Esophagus muscularis mucosa (tissue), 4 donors: ENCODE measurements around the gene TRPM3. TPM values are rescaled to one million over a fixed set of nuclear protein-coding genes. Genes with fewer than 3 reads are reported as not detected.

Experiments used
- DNase-seq: peaks from one replicate; pipeline ENCODE4 v3.0.0-alpha.2; 2017; ENCODE audit errors: extremely low spot score
- H3K27ac ChIP-seq, 4 donors: fragments of 200-600 bp; sonication (generic); replicated peaks in 1 of 4; 1 replicate in 3 of 4; 2 replicates in 1 of 4; pipeline ENCODE4 v1.5.1; 2016 to 2019; ENCODE audit warnings: mild to moderate bottlenecking in 1 of 4
- H3K27me3 ChIP-seq, 4 donors: fragments of 200-600 bp; sonication (generic); one replicate each; pipeline versions ENCODE4 v1.5.1 to v1.6.0; 2016 to 2019
- H3K36me3 ChIP-seq, 4 donors: fragments of 200-600 bp; sonication (generic); one replicate each; pipeline ENCODE4 v1.5.1; 2016 to 2019
- H3K4me1 ChIP-seq, 4 donors: fragments of 200-600 bp; sonication (generic); one replicate each; pipeline ENCODE4 v1.5.1; 2016 to 2019
- H3K4me3 ChIP-seq, 4 donors: fragments of 200-600 bp; sonication (generic); 1 replicate in 2 of 4; 2 replicates in 2 of 4; pipeline ENCODE4 v1.5.1; 2016 to 2019; ENCODE audit warnings: mild to moderate bottlenecking in 4 of 4, moderate library complexity in 1 of 4
- H3K9me3 ChIP-seq, 4 donors: fragments of 200-600 bp; sonication (generic); 1 replicate in 3 of 4; 2 replicates in 1 of 4; pipeline ENCODE4 v1.5.1; 2016 to 2019
- CTCF ChIP-seq, 3 experiments: fragments of 200-600 bp in 2 of 3; fragments of 450-650 bp in 1 of 3; sonication (generic) in 2 of 3; IDR thresholded peaks; one replicate each; pipeline ENCODE4 v1.5.1; 2017 to 2019; ENCODE audit warnings: antibody characterized with exemption in 3 of 3, mild to moderate bottlenecking in 2 of 3, moderate library complexity in 1 of 3
- EP300 ChIP-seq: sonication (generic); formaldehyde crosslinking; IDR thresholded peaks from one replicate; pipeline ENCODE4 v1.6.1; 2017; ENCODE audit warnings: antibody characterized with exemption
- POLR2A ChIP-seq: fragments of 450-650 bp; IDR thresholded peaks from one replicate; pipeline ENCODE4 v1.6.1; 2017; ENCODE audit warnings: antibody characterized with exemption, moderate library complexity, mild to moderate bottlenecking, low read depth
- POLR2AphosphoS5 ChIP-seq, 2 donors: sonication (generic); formaldehyde crosslinking; IDR thresholded peaks; one replicate each; pipeline ENCODE4 v1.6.1; 2017; ENCODE audit warnings: antibody characterized with exemption in 2 of 2
- WGBS: methylation state at CpG from one replicate; pipeline ENCODE4 v1.1.5; 2018; 5-methylcytosine and 5-hydroxymethylcytosine counted together
- intact Hi-C: fragments of 100-400 bp; cut with DNase I; formaldehyde crosslinking; loops from one replicate; pipeline ENCODE4 v1.15.1; 2023
- total RNA-seq, 4 donors: library from RNA; depleted of rRNA; stranded (reverse); fragments of >200 nt; gene quantifications; one replicate each; pipeline versions ENCODE4 v1.1.0 to v1.2.1, GENCODE V29; 2016

Gene TRPM3
- total RNA-seq, 4 donors from 2014 or later: 0.13 to 0.17 TPM; not detected in 2

- no peak overlapping the region for H3K4me3 ChIP-seq
- H3K27ac ChIP-seq: no peak overlapping the region
- H3K9me3 ChIP-seq: no peaks in the 10 kb centered on the region
- H3K4me1 ChIP-seq: peaks cover 28 to 33% (median 32%) of the 10 kb centered on the region in 4 donors
- H3K27me3 ChIP-seq: no peaks in the 10 kb centered on the region
- intact Hi-C loops: no loop called here
- TF ChIP-seq EP300: no peak
- TF ChIP-seq CTCF (IDR thresholded peaks at IDR 0.05): no peak
- no peak for TF ChIP-seq POLR2A
- TF ChIP-seq POLR2AphosphoS5 (IDR thresholded peaks at IDR 0.05): no peak
- no peak for DNase-seq
- no peaks in the 10 kb centered on the region for H3K36me3 ChIP-seq
- 85% methylated on average over 9 of the region's 9 CpGs for WGBS
Observed at GRCh38 chr9:70617033-70617828, 504.2 kb downstream of the TRPM3 start.

DNA sequence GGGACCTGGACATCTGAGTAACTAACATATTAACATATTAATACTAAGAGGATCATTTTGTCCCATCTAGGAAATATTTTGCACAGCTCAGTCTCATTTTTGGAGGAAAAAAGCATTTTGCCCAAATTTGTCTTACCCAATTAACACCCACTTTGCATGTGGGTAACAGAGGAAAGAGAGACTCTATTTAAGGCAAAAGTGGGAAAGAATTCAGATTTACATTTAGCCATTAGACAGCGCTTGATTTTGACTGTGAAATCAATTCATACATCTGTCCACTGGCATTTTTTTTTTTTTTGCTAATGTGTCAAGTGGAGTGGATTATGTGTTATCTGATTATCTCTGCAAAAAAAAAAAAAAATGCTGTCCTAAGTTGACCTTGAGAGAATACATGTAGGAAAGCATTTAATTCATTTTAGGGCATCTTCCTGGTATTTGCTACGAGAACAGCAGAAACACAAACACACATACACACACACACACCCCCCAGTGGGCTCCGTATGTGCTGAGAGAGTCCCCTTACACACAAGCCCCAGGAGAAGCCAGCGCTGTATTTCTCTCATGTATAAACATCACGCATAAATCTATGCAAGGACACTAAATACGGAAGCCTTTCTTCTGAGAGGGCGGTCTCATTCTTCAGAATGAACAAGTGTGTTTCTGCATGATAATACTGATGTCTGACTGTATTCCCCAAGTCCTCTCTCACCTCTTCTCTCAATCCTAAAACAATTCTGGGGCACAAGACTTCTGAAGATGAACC lies 505.0 kb downstream of the TRPM3 start:
- no peak overlapping the region for H3K27ac ChIP-seq
- no peak for TF ChIP-seq POLR2AphosphoS5 (IDR thresholded peaks at IDR 0.05)
- no peak for TF ChIP-seq POLR2A
- no peak for TF ChIP-seq CTCF (IDR thresholded peaks at IDR 0.05)
- TF ChIP-seq EP300: no peak
- WGBS: 84% methylated on average over 7 of the region's 7 CpGs

DNA sequence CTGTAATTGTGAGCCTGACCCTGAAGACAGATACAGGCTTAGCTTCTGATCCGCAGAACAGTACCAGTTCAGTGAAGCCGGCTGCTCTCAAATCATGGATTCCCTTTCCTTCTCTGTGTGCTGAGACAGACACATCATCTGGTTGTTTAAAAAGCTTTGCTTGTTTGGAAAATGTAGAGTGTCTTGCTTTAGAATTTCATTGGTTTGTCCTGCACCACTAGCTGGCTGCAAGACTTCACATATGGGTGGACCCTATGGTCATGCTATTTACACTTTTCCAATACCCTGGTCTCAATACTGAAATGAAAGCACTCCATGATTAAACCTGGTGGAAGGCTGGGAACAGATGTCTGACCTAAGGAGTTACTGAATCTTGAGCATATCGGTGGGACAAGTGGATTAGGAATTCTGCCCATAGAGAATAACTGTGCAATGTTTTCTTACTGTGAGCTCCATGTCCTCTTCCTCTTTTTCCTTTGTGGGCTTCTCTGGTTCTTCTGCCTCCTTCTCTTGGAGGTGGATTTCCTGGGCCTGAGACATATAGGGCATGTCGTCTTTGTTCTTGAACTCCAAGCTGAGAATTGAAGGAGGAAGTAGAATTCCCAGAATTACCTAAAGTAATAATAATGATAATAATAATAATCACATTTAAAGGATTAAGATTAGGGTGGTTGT lies 505.8 kb downstream of the TRPM3 start:
- DNase-seq: peak; percentile 37
- H3K4me3 ChIP-seq: no peak overlapping the region
- intact Hi-C loops: no loop called here
- no peaks in the 10 kb centered on the region for H3K36me3 ChIP-seq
- H3K9me3 ChIP-seq: no peaks in the 10 kb centered on the region
- WGBS: 74% methylated on average over 4 of the region's 4 CpGs
- no peaks in the 10 kb centered on the region for H3K27me3 ChIP-seq
- peaks cover 28 to 33% (median 32%) of the 10 kb centered on the region in 4 donors for H3K4me1 ChIP-seq
- TF ChIP-seq EP300 (no peak), CTCF (IDR thresholded peaks at IDR 0.05) (no peak), POLR2A (no peak), POLR2AphosphoS5 (IDR thresholded peaks at IDR 0.05) (no peak)
- peak overlapping the region in 2 of 4 donors; percentile 11 to 20 for H3K27ac ChIP-seq

More for the DNA sequence above, 505.0 kb downstream of the TRPM3 start:
- Histone ChIP-seq H3K4me1 (peaks cover 28 to 33% (median 32%) of the 10 kb centered on the region in 4 donors), H3K9me3 (no peaks in the 10 kb centered on the region), H3K27me3 (no peaks in the 10 kb centered on the region), H3K4me3 (no peak overlapping the region), H3K36me3 (no peaks in the 10 kb centered on the region)
- no peak for DNase-seq
- intact Hi-C loops: no loop called here

- no peaks in the 10 kb centered on the region for H3K9me3 ChIP-seq
- TF ChIP-seq POLR2A (no peak), POLR2AphosphoS5 (IDR thresholded peaks at IDR 0.05) (peak in 1 of 2 donors; percentile 40)
- 25% methylated on average over 4 of the region's 4 CpGs for WGBS
- intact Hi-C loops: no loop called here
- H3K4me3 ChIP-seq: no peak overlapping the region
- H3K27ac ChIP-seq: peak overlapping the region in 2 of 4 donors; percentile 20 to 54
- peaks cover 30 to 36% (median 34%) of the 10 kb centered on the region in 4 donors for H3K4me1 ChIP-seq
- no peaks in the 10 kb centered on the region for H3K27me3 ChIP-seq
- DNase-seq: peak; percentile 57
- H3K36me3 ChIP-seq: no peaks in the 10 kb centered on the region
Observed at GRCh38 chr9:70614786-70615463, 506.5 kb downstream of the TRPM3 start.
